Activated CD4-positive, alpha-beta T cell treated with anti-CD3 and anti-CD28 coated beads, Interleukin-2, amount 50 U/mL, for 4 hours (primary cell): ENCODE measurements around the gene RNU5B-1.

Experiments
- DNase-seq, 2 experiments: peaks; one replicate each; pipeline ENCODE4 v3.0.0-alpha.2; 2020

The RNU5B-1 gene

GRCh38 chr15:65329288-65329983 lies 25.0 kb downstream of the RNU5B-1 start:
- no peak for DNase-seq

- no peak for DNase-seq
These were observed 25.7 kb downstream of the RNU5B-1 start for GRCh38 chr15:65329984-65330735.

- no peak for DNase-seq
These were observed 26.6 kb downstream of the RNU5B-1 start for GRCh38 chr15:65330934-65331645.

- no peak for DNase-seq
These were observed 27.3 kb downstream of the RNU5B-1 start for GRCh38 chr15:65331811-65332210.

GRCh38 chr15:65332391-65333147 lies 28.1 kb downstream of the RNU5B-1 start:
- no peak for DNase-seq

GRCh38 chr15:65333148-65333820 lies 28.8 kb downstream of the RNU5B-1 start:
- DNase-seq: no peak

GRCh38 chr15:65333856-65334255 lies 29.4 kb downstream of the RNU5B-1 start:
- DNase-seq: no peak

- no peak for DNase-seq
These were observed 30.2 kb downstream of the RNU5B-1 start for GRCh38 chr15:65334586-65335231.

GRCh38 chr15:65335278-65336055 lies 31.0 kb downstream of the RNU5B-1 start:
- DNase-seq: no peak

GRCh38 chr15:65336493-65337435 lies 32.3 kb downstream of the RNU5B-1 start:
- DNase-seq: no peak

GRCh38 chr15:65337436-65338070 lies 33.1 kb downstream of the RNU5B-1 start:
- DNase-seq: no peak

GRCh38 chr15:65338366-65338765 lies 33.9 kb downstream of the RNU5B-1 start:
- no peak for DNase-seq

- DNase-seq: no peak
These were observed 34.3 kb downstream of the RNU5B-1 start for GRCh38 chr15:65338823-65339222.

- no peak for DNase-seq
These were observed 34.9 kb downstream of the RNU5B-1 start for GRCh38 chr15:65339416-65339815.

- DNase-seq: no peak
These were observed 35.4 kb downstream of the RNU5B-1 start for GRCh38 chr15:65339920-65340319.

GRCh38 chr15:65342493-65342892 lies 38.0 kb downstream of the RNU5B-1 start:
- DNase-seq: no peak

GRCh38 chr15:65343374-65343981 lies 39.0 kb downstream of the RNU5B-1 start:
- DNase-seq: no peak

GRCh38 chr15:65344214-65344913 lies 39.9 kb downstream of the RNU5B-1 start:
- DNase-seq: no peak
